ENCODE data around the gene CNOT9.

Gene CNOT9

DNA sequence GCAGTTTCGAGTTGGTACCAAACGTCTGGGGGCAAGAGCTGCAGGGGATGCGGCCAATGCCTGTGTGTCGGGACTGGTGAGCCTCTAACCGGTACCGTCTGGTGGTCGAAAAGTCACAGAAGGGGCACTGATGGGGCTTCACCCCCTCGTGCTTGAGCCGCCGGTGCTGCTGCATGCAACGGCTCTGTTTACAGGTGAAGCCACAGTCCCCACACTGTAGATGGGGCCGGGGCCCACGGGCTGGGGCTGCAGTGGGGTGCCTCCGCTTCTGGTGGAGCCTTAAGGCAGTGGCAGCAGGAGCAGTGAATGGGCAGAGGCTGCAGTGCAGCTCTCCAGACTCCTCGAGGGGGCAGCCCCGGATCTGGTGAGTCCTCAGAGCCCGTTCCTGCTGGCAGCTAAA is 74.1 kb downstream of the CNOT9 start:
- DNase-seq (ENCODE audit: low read depth) = no peak
- no peak overlapping the region for H3K4me3 ChIP-seq (ENCODE audit: control insufficient read depth, low read depth, low read length)

DNA sequence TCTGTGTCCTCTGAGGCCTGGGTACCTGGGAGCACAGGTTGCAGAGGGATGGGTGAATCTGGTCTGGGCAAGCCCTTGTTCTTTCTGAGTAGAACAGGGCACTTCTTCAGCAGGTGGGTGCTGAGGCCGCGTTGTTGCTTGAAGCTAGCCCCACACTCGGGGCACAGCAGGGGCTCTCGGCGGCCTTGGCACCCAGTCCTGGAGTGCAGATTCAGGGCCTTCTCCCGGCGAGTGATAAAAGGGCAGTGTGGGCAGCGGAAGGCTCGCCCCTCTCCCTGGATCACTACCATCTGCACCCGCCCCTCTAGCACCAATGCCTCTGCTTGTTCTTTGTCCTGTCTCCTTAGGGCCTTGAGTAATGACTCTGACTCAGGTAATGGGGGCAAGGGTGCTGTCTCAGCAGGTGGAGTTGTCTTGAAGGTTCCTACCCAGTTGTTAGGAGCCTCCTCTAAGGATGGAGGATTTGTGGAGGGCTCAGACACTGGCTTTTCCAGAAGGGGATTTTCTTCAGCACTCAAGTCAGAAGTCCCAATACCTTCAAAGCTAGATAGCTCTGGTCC is 75.2 kb downstream of the CNOT9 start:
- no peak overlapping the region for H3K4me3 ChIP-seq (ENCODE audit: control insufficient read depth, low read depth, low read length)
- DNase-seq (ENCODE audit: low read depth) = no peak
- TF ChIP-seq, protein P1, sequence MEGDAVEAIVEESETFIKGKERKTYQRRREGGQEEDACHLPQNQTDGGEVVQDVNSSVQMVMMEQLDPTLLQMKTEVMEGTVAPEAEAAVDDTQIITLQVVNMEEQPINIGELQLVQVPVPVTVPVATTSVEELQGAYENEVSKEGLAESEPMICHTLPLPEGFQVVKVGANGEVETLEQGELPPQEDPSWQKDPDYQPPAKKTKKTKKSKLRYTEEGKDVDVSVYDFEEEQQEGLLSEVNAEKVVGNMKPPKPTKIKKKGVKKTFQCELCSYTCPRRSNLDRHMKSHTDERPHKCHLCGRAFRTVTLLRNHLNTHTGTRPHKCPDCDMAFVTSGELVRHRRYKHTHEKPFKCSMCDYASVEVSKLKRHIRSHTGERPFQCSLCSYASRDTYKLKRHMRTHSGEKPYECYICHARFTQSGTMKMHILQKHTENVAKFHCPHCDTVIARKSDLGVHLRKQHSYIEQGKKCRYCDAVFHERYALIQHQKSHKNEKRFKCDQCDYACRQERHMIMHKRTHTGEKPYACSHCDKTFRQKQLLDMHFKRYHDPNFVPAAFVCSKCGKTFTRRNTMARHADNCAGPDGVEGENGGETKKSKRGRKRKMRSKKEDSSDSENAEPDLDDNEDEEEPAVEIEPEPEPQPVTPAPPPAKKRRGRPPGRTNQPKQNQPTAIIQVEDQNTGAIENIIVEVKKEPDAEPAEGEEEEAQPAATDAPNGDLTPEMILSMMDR (IDR thresholded peaks at IDR 0.05; ENCODE audit: control insufficient read depth, insufficient read depth, low read depth, low read length, missing control alignments) = no peak

More for the DNA sequence above, 74.1 kb downstream of the CNOT9 start:
- TF ChIP-seq, protein P1 (IDR thresholded peaks at IDR 0.05; ENCODE audit: control insufficient read depth, insufficient read depth, low read depth, low read length, missing control alignments) = no peak

DNA sequence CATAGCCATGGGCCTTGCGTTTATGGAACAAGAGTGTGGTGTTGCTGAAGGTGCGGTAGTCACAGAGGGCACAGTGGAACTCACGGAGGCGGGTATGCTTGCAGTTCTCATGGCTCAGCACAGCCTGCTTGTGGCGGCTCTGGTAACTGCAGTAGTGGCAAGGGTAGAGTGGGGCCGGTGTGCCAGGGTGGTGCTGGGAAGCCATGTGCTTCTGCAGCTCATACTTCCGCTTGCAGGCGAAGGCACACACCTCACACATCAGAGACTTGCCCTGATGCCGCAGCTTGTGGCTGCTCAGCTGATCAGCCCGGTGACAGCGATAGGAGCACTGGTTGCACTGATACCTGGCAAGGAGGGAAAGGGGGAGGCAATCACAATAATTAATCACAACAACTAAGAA is 76.1 kb downstream of the CNOT9 start:
- TF ChIP-seq, protein P1 (IDR thresholded peaks at IDR 0.05; ENCODE audit: control insufficient read depth, insufficient read depth, low read depth, low read length, missing control alignments) = no peak
- no peak for DNase-seq (ENCODE audit: low read depth)
- no peak overlapping the region for H3K4me3 ChIP-seq (ENCODE audit: control insufficient read depth, low read depth, low read length)

DNA sequence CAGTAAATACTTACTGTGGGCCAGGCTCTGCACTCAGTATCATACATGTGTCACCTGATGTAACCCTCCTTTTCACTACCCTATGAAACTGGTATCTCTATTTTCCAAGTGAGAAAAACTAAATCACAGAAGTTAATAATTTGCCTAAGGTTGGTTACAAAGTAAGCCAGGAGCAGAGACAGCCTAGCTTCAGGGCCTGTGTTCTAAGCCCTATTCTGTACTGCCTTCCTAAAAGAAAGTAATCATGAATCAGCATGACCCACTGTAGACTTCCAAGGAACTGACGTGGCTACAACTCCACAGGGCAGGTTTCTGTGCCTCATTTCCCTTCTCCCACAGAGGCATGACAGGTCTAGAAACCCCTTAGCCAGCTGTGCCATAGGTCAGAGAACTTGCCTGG is 76.5 kb downstream of the CNOT9 start:
- TF ChIP-seq, protein P1 (IDR thresholded peaks at IDR 0.05; ENCODE audit: control insufficient read depth, insufficient read depth, low read depth, low read length, missing control alignments) = no peak
- H3K4me3 ChIP-seq (ENCODE audit: control insufficient read depth, low read depth, low read length) = no peak overlapping the region
- no peak for DNase-seq (ENCODE audit: low read depth)

Measured in AG09309 (cell line).